Fibroblast of lung (primary cell): ENCODE data around the gene AMACR. TPM values are rescaled to one million over a fixed set of nuclear protein-coding genes. Genes with fewer than 3 reads are reported as not detected.
"Not testable (repeated sequence)": the region's sequence is repeated elsewhere in the genome, so short reads cannot be mapped to it uniquely, and the experiment has no call there.

Experiments used
- DNase-seq, 2 donors: peaks; one replicate each; pipeline versions ENCODE4 v3.0.0 to v3.0.0-alpha.2; 2010; ENCODE audit warnings: low read depth in 2 of 2
- H2AFZ ChIP-seq: 2 replicates; pipeline ENCODE4 v1.5.1; 2012; ENCODE audit warnings: low read length, control low read depth, inconsistent platforms
- H3K27ac ChIP-seq: 2 replicates; pipeline ENCODE4 v1.5.1; 2011; ENCODE audit warnings: low read length, control low read depth; ENCODE audit not compliant: insufficient read depth
- H3K27me3 ChIP-seq: 2 replicates; pipeline ENCODE4 v1.5.1; 2011; ENCODE audit warnings: mild to moderate bottlenecking, low read length; ENCODE audit not compliant: control insufficient read depth, insufficient read depth
- H3K36me3 ChIP-seq: 2 replicates; pipeline ENCODE4 v1.5.1; 2011; ENCODE audit warnings: low read length; ENCODE audit not compliant: control insufficient read depth, insufficient read depth
- H3K4me1 ChIP-seq: 2 replicates; pipeline ENCODE4 v1.5.1; 2011; ENCODE audit warnings: low read length; ENCODE audit not compliant: control insufficient read depth, insufficient read depth; ENCODE audit errors: extremely low read depth
- H3K4me2 ChIP-seq: 2 replicates; pipeline ENCODE4 v1.5.1; 2011; ENCODE audit warnings: low read length, control low read depth; ENCODE audit not compliant: insufficient read depth; ENCODE audit errors: extremely low read depth
- H3K4me3 ChIP-seq, 4 experiments: fragments of 200-600 bp in 1 of 4; sonication (generic) in 1 of 4; replicated peaks in 1 of 4; 2 replicates each; pipeline ENCODE4 v1.5.1; 2011 to 2016; ENCODE audit warnings: low read length in 4 of 4, low read depth in 3 of 4, mild to moderate bottlenecking in 3 of 4, control low read depth in 2 of 4, inconsistent platforms in 1 of 4, mixed read lengths in 1 of 4; ENCODE audit not compliant: insufficient read depth in 1 of 4; ENCODE audit errors: control extremely low read depth in 1 of 4
- H3K79me2 ChIP-seq: 2 replicates; pipeline ENCODE4 v1.5.1; 2012; ENCODE audit warnings: mild to moderate bottlenecking, low read length, inconsistent platforms; ENCODE audit not compliant: control insufficient read depth, insufficient read depth
- H3K9ac ChIP-seq: 2 replicates; pipeline ENCODE4 v1.5.1; 2011; ENCODE audit warnings: mild to moderate bottlenecking, low read length, control low read depth; ENCODE audit not compliant: insufficient read depth
- H3K9me3 ChIP-seq: 2 replicates; pipeline ENCODE4 v1.5.1; 2012; ENCODE audit warnings: low read depth, low read length; ENCODE audit not compliant: control insufficient read depth, insufficient read depth
- H4K20me1 ChIP-seq: 2 replicates; pipeline ENCODE4 v1.5.1; 2011; ENCODE audit warnings: low read length; ENCODE audit not compliant: control insufficient read depth, insufficient read depth; ENCODE audit errors: extremely low read depth
- EZH2 ChIP-seq: IDR thresholded peaks from 2 replicates; pipeline ENCODE4 v1.5.1; 2012; ENCODE audit warnings: low read length, control low read depth, mild to moderate bottlenecking; ENCODE audit errors: missing control alignments
- polyA plus RNA-seq, 2 donors: library from polyadenylated mRNA; depleted of rRNA in 1 of 2; stranded (reverse) in 1 of 2; unstranded in 1 of 2; fragments of >200 nt; gene quantifications; 2 replicates each; pipeline ENCODE4 v1.2.1, GENCODE V29; 2011 to 2012; ENCODE audit warnings: missing spikeins in 1 of 2
- total RNA-seq: library from RNA; depleted of rRNA; stranded (reverse); fragments of >200 nt; gene quantifications from 2 replicates; pipeline ENCODE4 v1.2.1, GENCODE V29; 2014
- TF ChIP-seq, protein P1 (sequence below), 2 donors: IDR thresholded peaks in 1 of 2; conservative IDR thresholded peaks in 1 of 2; 1 replicate in 1 of 2; 2 replicates in 1 of 2; pipeline ENCODE4 v1.5.1; 2011 to 2012; ENCODE audit warnings: low read length in 2 of 2, control low read depth in 1 of 2, inconsistent platforms in 1 of 2, low read depth in 1 of 2, mild to moderate bottlenecking in 1 of 2

Gene AMACR
- total and polyA plus RNA-seq, 2 donors (not counting 1 experiment from before 2014, with no cell fraction given): 7.6 to 14.2 TPM

DNA sequence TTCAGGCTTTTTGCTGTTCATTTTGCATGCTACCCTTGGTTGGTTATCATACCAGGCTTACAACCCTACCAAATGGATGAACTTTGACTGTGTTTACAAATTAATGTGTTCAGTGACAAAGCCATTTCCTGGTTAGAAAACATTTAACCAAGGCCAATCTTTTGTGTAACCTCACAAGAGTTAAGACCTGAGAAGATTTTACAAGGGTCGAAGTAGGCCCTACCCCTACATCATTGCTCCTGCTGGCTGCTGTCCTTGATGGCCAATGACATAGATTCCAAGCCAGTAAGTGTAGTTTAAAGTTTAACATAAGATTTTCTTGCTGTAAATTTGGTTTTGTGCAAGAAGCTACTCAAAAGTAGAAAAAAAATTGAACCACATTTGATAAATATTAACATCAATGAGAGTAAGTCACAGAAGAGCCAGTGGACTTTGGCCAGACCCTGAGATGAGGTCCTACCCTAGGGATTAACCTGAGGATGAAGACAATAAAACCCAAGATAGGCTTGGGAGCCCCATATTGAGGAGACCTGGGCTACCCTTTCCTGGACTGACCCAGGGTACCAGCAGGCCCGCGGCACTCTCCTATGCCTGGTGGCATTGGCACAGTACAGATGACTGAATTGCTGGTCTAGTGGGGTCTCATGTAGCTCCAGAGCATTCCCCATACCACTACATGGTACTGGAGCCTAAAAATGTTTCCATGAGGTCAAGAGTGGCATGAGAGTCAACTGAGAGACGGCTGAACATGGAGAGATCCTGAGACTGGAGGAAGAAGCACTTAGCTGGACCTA, 26.9 kb upstream of the AMACR start:
- Histone ChIP-seq H3K9me3 (no peaks in the 10 kb centered on the region), H3K4me2 (no peak overlapping the region), H3K27me3 (no peaks in the 10 kb centered on the region), H3K27ac (no peak overlapping the region), H3K4me1 (no peaks in the 10 kb centered on the region), H3K4me3 (no peak overlapping the region), H4K20me1 (no peaks in the 10 kb centered on the region), H3K79me2 (no peaks in the 10 kb centered on the region), H3K9ac (no peak overlapping the region), H2AFZ (no peak overlapping the region), H3K36me3 (no peaks in the 10 kb centered on the region)
- TF ChIP-seq, protein P1, sequence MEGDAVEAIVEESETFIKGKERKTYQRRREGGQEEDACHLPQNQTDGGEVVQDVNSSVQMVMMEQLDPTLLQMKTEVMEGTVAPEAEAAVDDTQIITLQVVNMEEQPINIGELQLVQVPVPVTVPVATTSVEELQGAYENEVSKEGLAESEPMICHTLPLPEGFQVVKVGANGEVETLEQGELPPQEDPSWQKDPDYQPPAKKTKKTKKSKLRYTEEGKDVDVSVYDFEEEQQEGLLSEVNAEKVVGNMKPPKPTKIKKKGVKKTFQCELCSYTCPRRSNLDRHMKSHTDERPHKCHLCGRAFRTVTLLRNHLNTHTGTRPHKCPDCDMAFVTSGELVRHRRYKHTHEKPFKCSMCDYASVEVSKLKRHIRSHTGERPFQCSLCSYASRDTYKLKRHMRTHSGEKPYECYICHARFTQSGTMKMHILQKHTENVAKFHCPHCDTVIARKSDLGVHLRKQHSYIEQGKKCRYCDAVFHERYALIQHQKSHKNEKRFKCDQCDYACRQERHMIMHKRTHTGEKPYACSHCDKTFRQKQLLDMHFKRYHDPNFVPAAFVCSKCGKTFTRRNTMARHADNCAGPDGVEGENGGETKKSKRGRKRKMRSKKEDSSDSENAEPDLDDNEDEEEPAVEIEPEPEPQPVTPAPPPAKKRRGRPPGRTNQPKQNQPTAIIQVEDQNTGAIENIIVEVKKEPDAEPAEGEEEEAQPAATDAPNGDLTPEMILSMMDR (conservative IDR thresholded peaks at IDR 0.05 in 1 of 2, IDR thresholded peaks at IDR 0.05 in 1 of 2; ENCODE audit: low read depth in 1 of 2, low read length in 2 of 2): no peak
- TF ChIP-seq EZH2: no peak
- DNase-seq: no peak

DNA sequence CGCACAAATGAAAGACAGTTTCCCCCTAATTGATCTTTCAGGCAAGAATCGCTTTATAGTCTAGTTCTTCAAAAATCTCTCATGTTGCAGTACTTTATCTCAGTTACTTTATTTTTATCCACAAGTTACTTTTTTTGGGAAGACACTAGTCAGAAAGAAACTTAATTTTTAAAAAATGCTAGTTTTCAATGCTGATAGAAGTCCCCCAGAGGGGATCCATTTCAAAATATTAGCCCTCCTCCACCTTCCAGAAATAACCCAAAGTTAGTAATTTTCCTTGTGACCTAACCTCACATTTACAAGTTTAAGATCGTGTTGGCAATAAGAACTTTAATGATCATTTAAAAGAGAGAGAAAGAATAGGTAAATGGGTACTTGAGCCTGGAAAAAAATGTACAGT, 24.1 kb upstream of the AMACR start:
- Histone ChIP-seq H3K4me3 (no peak overlapping the region), H3K36me3 (no peaks in the 10 kb centered on the region), H2AFZ (no peak overlapping the region), H4K20me1 (no peaks in the 10 kb centered on the region), H3K27me3 (no peaks in the 10 kb centered on the region), H3K27ac (no peak overlapping the region), H3K9ac (no peak overlapping the region), H3K4me2 (no peak overlapping the region), H3K9me3 (no peaks in the 10 kb centered on the region), H3K4me1 (no peaks in the 10 kb centered on the region), H3K79me2 (no peaks in the 10 kb centered on the region)
- DNase-seq: no peak
- TF ChIP-seq, protein P1 (conservative IDR thresholded peaks at IDR 0.05 in 1 of 2, IDR thresholded peaks at IDR 0.05 in 1 of 2; ENCODE audit: low read depth in 1 of 2, low read length in 2 of 2): no peak
- no peak for TF ChIP-seq EZH2

DNA sequence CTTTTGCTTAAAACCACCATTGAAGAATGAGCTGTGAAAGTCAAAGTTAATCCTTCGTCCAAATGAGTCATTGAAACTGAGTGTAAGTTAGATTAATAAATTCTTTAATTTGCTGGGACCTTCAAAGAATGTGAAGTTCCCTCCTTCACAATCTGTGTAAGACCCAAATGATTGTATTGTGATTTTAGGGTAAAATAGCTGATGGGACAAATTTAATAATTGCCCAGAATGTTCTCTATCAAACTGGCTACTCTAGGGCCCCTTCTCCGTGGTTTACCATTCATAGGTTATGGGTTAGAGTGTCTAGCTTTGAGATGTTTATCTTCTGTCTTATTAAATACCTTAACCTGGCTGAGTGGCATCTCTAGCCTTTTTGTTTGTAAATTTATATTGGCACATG, 23.3 kb upstream of the AMACR start:
- Histone ChIP-seq H3K4me1 (no peaks in the 10 kb centered on the region), H3K27me3 (no peaks in the 10 kb centered on the region), H3K4me2 (no peak overlapping the region), H3K9me3 (no peaks in the 10 kb centered on the region), H4K20me1 (no peaks in the 10 kb centered on the region), H3K27ac (no peak overlapping the region), H2AFZ (no peak overlapping the region), H3K36me3 (no peaks in the 10 kb centered on the region), H3K9ac (no peak overlapping the region), H3K79me2 (no peaks in the 10 kb centered on the region), H3K4me3 (no peak overlapping the region)
- DNase-seq: no peak
- TF ChIP-seq, protein P1 (conservative IDR thresholded peaks at IDR 0.05 in 1 of 2, IDR thresholded peaks at IDR 0.05 in 1 of 2; ENCODE audit: low read depth in 1 of 2, low read length in 2 of 2): no peak
- no peak for TF ChIP-seq EZH2

DNA sequence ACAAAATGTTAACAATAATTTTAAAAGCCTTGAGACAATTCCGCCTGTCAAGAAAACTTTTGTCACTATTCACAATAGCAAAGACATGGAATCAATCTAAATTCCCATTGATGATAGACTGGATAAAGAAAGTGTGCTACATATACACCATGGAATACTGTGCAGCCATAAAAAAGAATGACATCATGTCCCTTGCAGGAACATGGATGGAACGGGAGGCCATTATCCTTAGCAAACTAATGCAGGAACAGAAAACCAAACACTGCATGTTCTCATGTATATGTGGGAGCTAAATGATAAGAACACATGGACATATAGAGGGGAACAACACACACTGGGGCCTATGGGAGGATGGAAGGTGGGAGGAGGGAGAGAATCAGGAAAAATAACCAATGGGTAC, 22.7 kb upstream of the AMACR start:
- not testable (repeated sequence) for H3K79me2 ChIP-seq, H3K4me1 ChIP-seq, H2AFZ ChIP-seq, H3K4me3 ChIP-seq, H3K9me3 ChIP-seq, H3K9ac ChIP-seq, H3K27ac ChIP-seq, H3K36me3 ChIP-seq, H3K4me2 ChIP-seq, DNase-seq, H4K20me1 ChIP-seq, H3K27me3 ChIP-seq
